B cell (primary cell): ENCODE data around the gene NKX3-2. TPM values are rescaled to one million over a fixed set of nuclear protein-coding genes. Genes with fewer than 3 reads are reported as not detected.

ENCODE experiments used
- ATAC-seq: fragments of 200-7000 bp; cut with Tn5 transposase; one replicate; pipeline ENCODE4 v1.10.0; 2021; ENCODE audit warnings: low read depth, mild to moderate bottlenecking, moderate number of reproducible peaks, moderate library complexity
- CTCF ChIA-PET: fragments of 350-600 bp; sonication (Branson Sonifier 250); formaldehyde crosslinking; loops from one replicate; lab custom pipeline; 2021; ENCODE audit warnings: antibody characterized with exemption, inconsistent platforms; lab: Charles Lee
- POLR2A ChIA-PET: fragments of 350-600 bp; sonication (Branson Sonifier 250); formaldehyde crosslinking; loops from one replicate; lab custom pipeline; 2021; ENCODE audit warnings: antibody characterized with exemption; lab: Charles Lee
- DNase-seq: peaks from one replicate; pipeline ENCODE4 v3.0.0; 2013
- H2AFZ ChIP-seq: 2 replicates; pipeline ENCODE4 v1.6.1; 2012; ENCODE audit warnings: mild to moderate bottlenecking, low read depth, low read length; ENCODE audit not compliant: insufficient read depth, poor library complexity, severe bottlenecking
- H3K27ac ChIP-seq, 2 donors: 1 replicate in 1 of 2; 2 replicates in 1 of 2; pipeline ENCODE4 v1.5.1; 2012 to 2013; ENCODE audit warnings: low read length in 2 of 2, mild to moderate bottlenecking in 2 of 2, moderate library complexity in 1 of 2
- H3K27me3 ChIP-seq, 4 experiments: fragments of 200-600 bp in 1 of 4; sonication (generic) in 1 of 4; replicated peaks in 1 of 4; 1 replicate in 2 of 4; 2 replicates in 2 of 4; pipeline versions ENCODE4 v1.6.1 to v1.7.0; 2013 to 2016; ENCODE audit warnings: low read length in 3 of 4, mild to moderate bottlenecking in 2 of 4, mixed read lengths in 1 of 4, moderate library complexity in 1 of 4; ENCODE audit not compliant: insufficient read depth in 4 of 4, control insufficient read depth in 3 of 4; ENCODE audit errors: control extremely low read depth in 1 of 4
- H3K36me3 ChIP-seq, 2 experiments: replicated peaks in 1 of 2; 1 replicate in 1 of 2; 2 replicates in 1 of 2; pipeline versions ENCODE4 v1.6.1 to v1.7.1; 2013; ENCODE audit warnings: low read length in 1 of 2; ENCODE audit not compliant: insufficient read depth in 2 of 2, control insufficient read depth in 1 of 2; ENCODE audit errors: control extremely low read depth in 1 of 2, extremely low read depth in 1 of 2
- H3K4me1 ChIP-seq, 2 donors: fragments of 200-600 bp in 1 of 2; sonication (generic) in 1 of 2; 1 replicate in 1 of 2; 2 replicates in 1 of 2; pipeline versions ENCODE4 v1.5.1 to v1.6.1; 2013 to 2017; ENCODE audit warnings: low read length in 2 of 2; ENCODE audit not compliant: control insufficient read depth in 2 of 2, insufficient read depth in 2 of 2
- H3K4me2 ChIP-seq: replicated peaks from 2 replicates; pipeline ENCODE3; 2012; ENCODE audit warnings: mild to moderate bottlenecking, low read depth, low read length; ENCODE audit not compliant: poor library complexity, severe bottlenecking
- H3K4me3 ChIP-seq, 5 experiments: fragments of 200-600 bp in 1 of 5; sonication (generic) in 1 of 5; 1 replicate in 3 of 5; 2 replicates in 2 of 5; pipeline versions ENCODE4 v1.5.1 to v1.7.0; 2011 to 2016; ENCODE audit warnings: low read length in 4 of 5, mild to moderate bottlenecking in 4 of 5, low read depth in 2 of 5, control low read depth in 1 of 5, moderate library complexity in 1 of 5; ENCODE audit not compliant: insufficient read depth in 1 of 5; ENCODE audit errors: control extremely low read depth in 1 of 5, extremely low read depth in 1 of 5
- H3K79me2 ChIP-seq: fragments of 200-600 bp; sonication (generic); one replicate; pipeline ENCODE4 v1.6.0; 2016; ENCODE audit warnings: low read length; ENCODE audit not compliant: control insufficient read depth, insufficient read depth
- H3K9ac ChIP-seq: fragments of 200-600 bp; sonication (generic); 2 replicates; pipeline ENCODE4 v1.6.1; 2017; ENCODE audit warnings: mild to moderate bottlenecking, low read length, moderate library complexity
- H3K9me3 ChIP-seq, 3 donors: one replicate each; pipeline versions ENCODE4 v1.6.1 to v1.7.1; 2013; ENCODE audit warnings: low read length in 2 of 3; ENCODE audit not compliant: control insufficient read depth in 2 of 3, insufficient read depth in 1 of 3; ENCODE audit errors: control extremely low read depth in 1 of 3
- H4K20me1 ChIP-seq: 2 replicates; pipeline ENCODE4 v1.6.0; 2012; ENCODE audit warnings: mild to moderate bottlenecking, low read length; ENCODE audit not compliant: insufficient read depth, control insufficient read depth, poor library complexity, severe bottlenecking
- H3K27ac Mint-ChIP-seq: one replicate; pipeline ENCODE4 v1.8.0; 2021; ENCODE audit warnings: mixed read lengths
- H3K27me3 Mint-ChIP-seq: one replicate; pipeline ENCODE4 v1.8.0; 2021; ENCODE audit warnings: mixed read lengths
- H3K4me1 Mint-ChIP-seq: one replicate; pipeline ENCODE4 v1.8.0; 2021; ENCODE audit warnings: mixed read lengths
- H3K4me3 Mint-ChIP-seq: one replicate; pipeline ENCODE4 v1.8.0; 2021; ENCODE audit warnings: mixed read lengths
- H3K9me3 Mint-ChIP-seq: one replicate; pipeline ENCODE4 v1.8.0; 2022; ENCODE audit warnings: mixed read lengths; ENCODE audit not compliant: insufficient read depth
- CTCF ChIP-seq: fragments of 200-600 bp; IDR thresholded peaks from one replicate; pipeline ENCODE4 v1.8.0; 2022; ENCODE audit warnings: antibody characterized with exemption, mild to moderate bottlenecking
- EZH2 ChIP-seq: IDR thresholded peaks from 2 replicates; pipeline ENCODE4 v1.6.1; 2012; ENCODE audit warnings: borderline replicate concordance, low read depth, mild to moderate bottlenecking, moderate library complexity, low read length; ENCODE audit not compliant: insufficient read depth, poor library complexity, severe bottlenecking
- WGBS: methylation state at CpG from one replicate; pipeline ENCODE4 v1.1.5; 2013; ENCODE audit warnings: missing lambda C conversion rate; ENCODE audit not compliant: insufficient coverage; 5-methylcytosine and 5-hydroxymethylcytosine counted together
- intact Hi-C: fragments of 100-400 bp; cut with micrococcal nuclease; formaldehyde crosslinking; loops from one replicate; pipeline ENCODE4 v1.10.0; 2022
- polyA plus RNA-seq: library from polyadenylated mRNA; depleted of rRNA; stranded (reverse); fragments of >200 nt; gene quantifications from 2 replicates; pipeline ENCODE4 v1.2.3, GENCODE V29; 2012
- total RNA-seq, 2 donors: library from RNA; stranded (reverse); fragments of 120-200 nt in 1 of 2; gene quantifications; 1 replicate in 1 of 2; 2 replicates in 1 of 2; pipeline versions ENCODE4 v1.2.3 to v1.2.4, GENCODE V29; 2013 to 2022

NKX3-2 gene
- total and polyA plus RNA-seq, 2 donors (not counting 1 experiment from before 2014, with no cell fraction given), result not detected

GRCh38 chr4:13516315-13516860 lies 27.9 kb downstream of the NKX3-2 start:
- Mint-ChIP-seq H3K9me3 (no peaks in the 10 kb centered on the region), H3K4me3 (no peak overlapping the region), H3K27me3 (peaks cover 59% of the 10 kb centered on the region), H3K4me1 (no peaks in the 10 kb centered on the region), H3K27ac (no peak overlapping the region)
- Histone ChIP-seq H3K27ac (no peak overlapping the region), H3K4me1 (no peaks in the 10 kb centered on the region), H2AFZ (no peak overlapping the region), H3K36me3 (no peaks in the 10 kb centered on the region), H3K9me3 (peaks cover 0 to 2% (median 0%) of the 10 kb centered on the region in 3 donors), H3K4me2 (no peak overlapping the region), H3K4me3 (no peak overlapping the region), H3K27me3 (peaks cover 2 to 44% (median 12%) of the 10 kb centered on the region in 4 experiments), H4K20me1 (no peaks in the 10 kb centered on the region), H3K79me2 (no peaks in the 10 kb centered on the region), H3K9ac (no peak overlapping the region)
- TF ChIP-seq CTCF (no peak), EZH2 (no peak)
- ATAC-seq (no peak), DNase-seq (no peak)
- ChIA-PET POLR2A (no interaction called here), CTCF (no interaction called here)
- WGBS, result no CpG with 5 or more reads among the region's 3 CpGs
- intact Hi-C loops, result no loop called here

- Mint-ChIP-seq H3K4me3 (no peak overlapping the region), H3K4me1 (no peaks in the 10 kb centered on the region), H3K27ac (no peak overlapping the region), H3K9me3 (no peaks in the 10 kb centered on the region), H3K27me3 (peaks cover 58% of the 10 kb centered on the region)
- ChIA-PET POLR2A (no interaction called here), CTCF (no interaction called here)
- ATAC-seq (no peak), DNase-seq (no peak)
- no peak overlapping the region for H3K4me2 ChIP-seq
- H3K79me2 ChIP-seq, result no peaks in the 10 kb centered on the region
- no peak overlapping the region for H2AFZ ChIP-seq
- WGBS, result 47% methylated on average over 4 of the region's 5 CpGs
- no peak overlapping the region for H3K27ac ChIP-seq
- no peak overlapping the region for H3K9ac ChIP-seq
- no peaks in the 10 kb centered on the region for H3K4me1 ChIP-seq
- no peak overlapping the region for H3K4me3 ChIP-seq
- intact Hi-C loops, result no loop called here
- no peak for TF ChIP-seq CTCF
- TF ChIP-seq EZH2, result no peak
- H4K20me1 ChIP-seq, result no peaks in the 10 kb centered on the region
- H3K36me3 ChIP-seq, result no peaks in the 10 kb centered on the region
- peaks cover 0 to 33% (median 6%) of the 10 kb centered on the region in 4 experiments for H3K27me3 ChIP-seq
- H3K9me3 ChIP-seq, result peaks cover 0 to 2% (median 0%) of the 10 kb centered on the region in 3 donors
These were observed 29.0 kb downstream of the NKX3-2 start for GRCh38 chr4:13515268-13515667.
